ENCODE measurements around the gene MOB2. TPM values are rescaled to one million over a fixed set of nuclear protein-coding genes. Genes with fewer than 3 reads are reported as not detected.

The MOB2 gene
- total RNA-seq, 1 experiment from 2014 or later: 22.7 TPM

- Histone ChIP-seq H3K27me3 (ENCODE audit: insufficient read depth, low read length) (no peaks in the 10 kb centered on the region), H4K5ac (ENCODE audit: insufficient read length, low read depth, low read length) (no peak overlapping the region), H3K27ac (ENCODE audit: insufficient read length, low read depth, low read length) (no peak overlapping the region), H3K4me1 (ENCODE audit: insufficient read depth, low read length) (no peaks in the 10 kb centered on the region), H3K14ac (ENCODE audit: insufficient read depth, low read length) (no peak overlapping the region; the same call in 1 of the 2 replicates), H3T11ph (ENCODE audit: low read length) (no peak overlapping the region), H3K56ac (ENCODE audit: insufficient read length, low read depth, low read length) (no peak overlapping the region), H3K9me3 (ENCODE audit: control insufficient read depth, low read depth, low read length) (no peaks in the 10 kb centered on the region), H2BK5ac (ENCODE audit: insufficient read length, low read length) (no peak overlapping the region), H2BK20ac (ENCODE audit: low read depth, low read length, poor library complexity, severe bottlenecking) (no peak overlapping the region), H3K79me2 (ENCODE audit: insufficient read depth, low read length) (no peaks in the 10 kb centered on the region), H3K79me1 (ENCODE audit: insufficient read depth, low read depth, low read length, poor library complexity, severe bottlenecking) (peaks cover 3% of the 10 kb centered on the region), H2AFZ (ENCODE audit: low read length) (no peak overlapping the region), H3K4me2 (ENCODE audit: insufficient read depth, insufficient read length, low read length) (no peak overlapping the region), H2BK12ac (ENCODE audit: insufficient read length, low read depth, low read length) (no peak overlapping the region), H4K20me1 (ENCODE audit: control insufficient read depth, insufficient read depth, insufficient read length) (no peaks in the 10 kb centered on the region), H4K8ac (replicated peaks; ENCODE audit: insufficient read length, low read depth, low read length) (no peak overlapping the region), H3K23ac (ENCODE audit: insufficient read length, low read depth, low read length) (no peak overlapping the region), H3K9ac (ENCODE audit: extremely low read depth, insufficient read length, low read length) (no peak overlapping the region), H2BK15ac (ENCODE audit: low read depth, low read length) (no peak overlapping the region), H2BK120ac (ENCODE audit: low read depth, low read length, poor library complexity, severe bottlenecking) (no peak overlapping the region), H3K18ac (ENCODE audit: insufficient read length, low read depth, low read length) (no peak overlapping the region), H4K91ac (ENCODE audit: insufficient read length, low read depth, low read length) (no peak overlapping the region), H3K4ac (ENCODE audit: low read depth, low read length) (no peak overlapping the region), H2AK5ac (ENCODE audit: insufficient read length, low read length) (no peak overlapping the region), H3K23me2 (ENCODE audit: insufficient read length, low read depth, low read length, poor library complexity, severe bottlenecking) (no peaks in the 10 kb centered on the region)
- H3K4me3 Mint-ChIP-seq: no peak overlapping the region
- no peaks in the 10 kb centered on the region for H3K27me3 Mint-ChIP-seq (ENCODE audit: low read depth)
- TF ChIP-seq CTCF (conservative IDR thresholded peaks at IDR 0.05): no peak
- DNase-seq: no peak
- 0 out of 4 replicates have a peak, but pooled peaks cover 0 to 3% of the 10 kb centered on the region in 2 experiments for H3K4me1 Mint-ChIP-seq
- peaks cover 0 to 13% (median 2%) of the 10 kb centered on the region in 3 experiments; a peak in 3 of 7 replicates for H3K36me3 Mint-ChIP-seq (ENCODE audit: insufficient read depth in 1 of 3, low read depth in 3 of 3)
- H3K9me3 Mint-ChIP-seq: no peaks in the 10 kb centered on the region
- H3K27ac Mint-ChIP-seq: no peak overlapping the region
- no CpG with 5 or more reads among the region's 36 CpGs for WGBS (ENCODE audit: extremely low coverage, insufficient read length, low lambda C conversion rate)
These were observed 5.8 kb downstream of the MOB2 start for GRCh38 chr11:1480555-1481482.
